Activated T-helper 17 cell treated with anti-CD3 and anti-CD28 coated beads, Interleukin-2, amount 50 U/mL, for 72 hours (primary cell): Measurements from ENCODE around the gene SKIDA1. TPM values are rescaled to one million over a fixed set of nuclear protein-coding genes. Genes with fewer than 3 reads are reported as not detected.

ENCODE experiments used
- ATAC-seq: fragments of 150-1000 bp; cut with Tn5 transposase; replicated peaks from 2 replicates; pipeline ENCODE4 v1.10.0; 2021; ENCODE audit warnings: mild to moderate bottlenecking, moderate library complexity
- H3K27ac Mint-ChIP-seq: one replicate; pipeline ENCODE4 v1.8.0; 2022; ENCODE audit warnings: mixed read lengths
- H3K27me3 Mint-ChIP-seq: one replicate; pipeline ENCODE4 v1.8.0; 2022; ENCODE audit warnings: mixed read lengths
- H3K36me3 Mint-ChIP-seq: one replicate; pipeline ENCODE4 v1.8.0; 2022; ENCODE audit warnings: low read depth, mild to moderate bottlenecking, mixed read lengths
- H3K4me1 Mint-ChIP-seq: one replicate; pipeline ENCODE4 v1.8.0; 2022; ENCODE audit warnings: mixed read lengths
- H3K4me3 Mint-ChIP-seq: one replicate; pipeline ENCODE4 v1.8.0; 2022; ENCODE audit warnings: mild to moderate bottlenecking, mixed read lengths
- H3K9me3 Mint-ChIP-seq: one replicate; pipeline ENCODE4 v1.8.0; 2022; ENCODE audit warnings: mixed read lengths
- total RNA-seq, 2 donors: library from RNA; stranded (reverse); gene quantifications; one replicate each; pipeline ENCODE4 v1.2.3, GENCODE V29; 2022

The SKIDA1 gene
- total RNA-seq, 2 donors from 2014 or later = 0.06 to 0.95 TPM

- H3K4me3 Mint-ChIP-seq = no peak overlapping the region
- peaks cover 30% of the 10 kb centered on the region for H3K4me1 Mint-ChIP-seq
- no peaks in the 10 kb centered on the region for H3K9me3 Mint-ChIP-seq
- H3K27ac Mint-ChIP-seq = no peak overlapping the region
- ATAC-seq = no peak
- H3K27me3 Mint-ChIP-seq = peaks cover 24% of the 10 kb centered on the region
- peaks cover 7% of the 10 kb centered on the region for H3K36me3 Mint-ChIP-seq
Measured at GRCh38 chr10:21524131-21524525, 1.4 kb downstream of the SKIDA1 start.

GRCh38 chr10:21523557-21524008, 1.9 kb downstream of the SKIDA1 start:
- Mint-ChIP-seq H3K36me3 (peaks cover 7% of the 10 kb centered on the region), H3K4me3 (no peak overlapping the region), H3K4me1 (peaks cover 30% of the 10 kb centered on the region), H3K27me3 (peaks cover 28% of the 10 kb centered on the region), H3K27ac (no peak overlapping the region), H3K9me3 (no peaks in the 10 kb centered on the region)
- no peak for ATAC-seq

GRCh38 chr10:21522631-21523406, 2.7 kb downstream of the SKIDA1 start:
- Mint-ChIP-seq H3K4me3 (no peak overlapping the region), H3K9me3 (no peaks in the 10 kb centered on the region), H3K27ac (no peak overlapping the region), H3K27me3 (peaks cover 35% of the 10 kb centered on the region), H3K36me3 (peaks cover 13% of the 10 kb centered on the region), H3K4me1 (peaks cover 37% of the 10 kb centered on the region)
- ATAC-seq = no peak

GRCh38 chr10:21521751-21522533, 3.5 kb downstream of the SKIDA1 start:
- Mint-ChIP-seq H3K27me3 (peaks cover 39% of the 10 kb centered on the region), H3K36me3 (peaks cover 16% of the 10 kb centered on the region), H3K4me1 (peaks cover 41% of the 10 kb centered on the region), H3K4me3 (no peak overlapping the region), H3K27ac (no peak overlapping the region), H3K9me3 (no peaks in the 10 kb centered on the region)
- ATAC-seq = no peak

- peak overlapping the region; percentile 87 for H3K4me3 Mint-ChIP-seq
- H3K27me3 Mint-ChIP-seq = peaks cover 41% of the 10 kb centered on the region
- peaks cover 37% of the 10 kb centered on the region for H3K4me1 Mint-ChIP-seq
- H3K9me3 Mint-ChIP-seq = no peaks in the 10 kb centered on the region
- H3K36me3 Mint-ChIP-seq = peaks cover 9% of the 10 kb centered on the region
- peak overlapping the region; percentile 20 for H3K27ac Mint-ChIP-seq
- ATAC-seq = no peak
Measured at GRCh38 chr10:21520949-21521348, 4.5 kb downstream of the SKIDA1 start.

- Mint-ChIP-seq H3K27ac (peak overlapping the region; percentile 20), H3K27me3 (peaks cover 46% of the 10 kb centered on the region), H3K4me3 (peak overlapping the region; percentile 87), H3K4me1 (peaks cover 40% of the 10 kb centered on the region), H3K9me3 (no peaks in the 10 kb centered on the region), H3K36me3 (peaks cover 9% of the 10 kb centered on the region)
- ATAC-seq = no peak
Measured at GRCh38 chr10:21520509-21520908, 5.0 kb downstream of the SKIDA1 start.

GRCh38 chr10:21519941-21520436, 5.5 kb downstream of the SKIDA1 start:
- no peaks in the 10 kb centered on the region for H3K9me3 Mint-ChIP-seq
- H3K4me3 Mint-ChIP-seq = peak overlapping the region; percentile 87
- H3K36me3 Mint-ChIP-seq = peaks cover 9% of the 10 kb centered on the region
- peak; percentile 63 for ATAC-seq
- H3K4me1 Mint-ChIP-seq = peaks cover 35% of the 10 kb centered on the region
- no peak overlapping the region for H3K27ac Mint-ChIP-seq
- peaks cover 51% of the 10 kb centered on the region for H3K27me3 Mint-ChIP-seq

- Mint-ChIP-seq H3K4me1 (peaks cover 32% of the 10 kb centered on the region), H3K9me3 (no peaks in the 10 kb centered on the region), H3K4me3 (peak overlapping the region; percentile 87), H3K36me3 (peaks cover 9% of the 10 kb centered on the region), H3K27ac (no peak overlapping the region), H3K27me3 (peaks cover 56% of the 10 kb centered on the region)
- ATAC-seq = no peak
Measured at GRCh38 chr10:21519397-21519933, 6.0 kb downstream of the SKIDA1 start.

- Mint-ChIP-seq H3K27me3 (peaks cover 58% of the 10 kb centered on the region), H3K36me3 (peaks cover 9% of the 10 kb centered on the region), H3K4me1 (peaks cover 32% of the 10 kb centered on the region), H3K9me3 (no peaks in the 10 kb centered on the region), H3K27ac (peak overlapping the region; percentile 28), H3K4me3 (peak overlapping the region; percentile 87)
- ATAC-seq = no peak
Measured at GRCh38 chr10:21518641-21519396, 6.7 kb downstream of the SKIDA1 start.

- H3K36me3 Mint-ChIP-seq = peaks cover 9% of the 10 kb centered on the region
- H3K27me3 Mint-ChIP-seq = peaks cover 58% of the 10 kb centered on the region
- H3K9me3 Mint-ChIP-seq = no peaks in the 10 kb centered on the region
- H3K27ac Mint-ChIP-seq = peak overlapping the region; percentile 28
- peak; percentile 50 for ATAC-seq
- peaks cover 32% of the 10 kb centered on the region for H3K4me1 Mint-ChIP-seq
- peak overlapping the region; percentile 87 for H3K4me3 Mint-ChIP-seq
Measured at GRCh38 chr10:21518149-21518640, 7.3 kb downstream of the SKIDA1 start.

GRCh38 chr10:21517134-21518031, 8.1 kb downstream of the SKIDA1 start:
- peaks cover 9% of the 10 kb centered on the region for H3K36me3 Mint-ChIP-seq
- H3K27ac Mint-ChIP-seq = no peak overlapping the region
- no peaks in the 10 kb centered on the region for H3K9me3 Mint-ChIP-seq
- peak; percentile 69 for ATAC-seq
- H3K4me1 Mint-ChIP-seq = peaks cover 32% of the 10 kb centered on the region
- H3K27me3 Mint-ChIP-seq = peaks cover 62% of the 10 kb centered on the region
- H3K4me3 Mint-ChIP-seq = peak overlapping the region; percentile 87

- H3K4me3 Mint-ChIP-seq = peak overlapping the region; percentile 87
- H3K27ac Mint-ChIP-seq = no peak overlapping the region
- H3K9me3 Mint-ChIP-seq = no peaks in the 10 kb centered on the region
- peaks cover 66% of the 10 kb centered on the region for H3K27me3 Mint-ChIP-seq
- H3K36me3 Mint-ChIP-seq = peaks cover 9% of the 10 kb centered on the region
- H3K4me1 Mint-ChIP-seq = peaks cover 32% of the 10 kb centered on the region
- ATAC-seq = peak; percentile 71
Measured at GRCh38 chr10:21516242-21517131, 9.0 kb downstream of the SKIDA1 start.
